AG04449 (cell line): Measurements from ENCODE around the gene TGFBR2.

ENCODE experiments used
- CTCF ChIA-PET: fragments of 350-600 bp; formaldehyde crosslinking; extraction: SDS; loops from one replicate; lab custom pipeline; 2021; ENCODE audit warnings: antibody characterized with exemption; lab: Yijun Ruan, JAX
- POLR2A ChIA-PET: fragments of 400-600, 350-600 bp; formaldehyde crosslinking; extraction: SDS; loops from one replicate; lab custom pipeline; 2020; ENCODE audit warnings: antibody characterized with exemption, inconsistent platforms; lab: Yijun Ruan, JAX
- DNase-seq: peaks from one replicate; pipeline ENCODE4 v3.0.0-alpha.2; 2010; ENCODE audit warnings: low read depth, low spot score
- H3K4me3 ChIP-seq: 2 replicates; pipeline ENCODE4 v1.5.1; 2011; ENCODE audit warnings: low read depth, mild to moderate bottlenecking, control low read depth, low read length
- CTCF ChIP-seq: IDR thresholded peaks from one replicate; pipeline ENCODE4 v1.5.1; 2011; ENCODE audit warnings: mild to moderate bottlenecking, moderate library complexity, low read length, control low read depth, inconsistent platforms; ENCODE audit not compliant: insufficient read depth; ENCODE audit errors: missing control alignments

Gene TGFBR2

GRCh38 chr3:30625541-30626438 lies 19.4 kb downstream of the TGFBR2 start:
- ChIA-PET POLR2A (no interaction called here), CTCF (no interaction called here)
- H3K4me3 ChIP-seq, result no peak overlapping the region
- no peak for TF ChIP-seq CTCF
- no peak for DNase-seq

GRCh38 chr3:30626443-30627180 lies 20.2 kb downstream of the TGFBR2 start:
- POLR2A ChIA-PET, result no interaction called here
- no peak for TF ChIP-seq CTCF
- DNase-seq, result no peak
- H3K4me3 ChIP-seq, result no peak overlapping the region
- CTCF ChIA-PET, result no interaction called here

GRCh38 chr3:30628205-30628900 lies 22.0 kb downstream of the TGFBR2 start:
- no peak for DNase-seq

GRCh38 chr3:30628901-30629590 lies 22.6 kb downstream of the TGFBR2 start:
- DNase-seq, result no peak
- POLR2A ChIA-PET, result no interaction called here
- no peak overlapping the region for H3K4me3 ChIP-seq
- CTCF ChIA-PET, result interaction anchor here (1.0 to 1.4 kb wide), 2 partner anchors 14 to 68 kb away, joined by 3 to 7 read pairs; no protein-coding TSS in a partner anchor
- TF ChIP-seq CTCF, result no peak

More at GRCh38 chr3:30628205-30628900, 22.0 kb downstream of the TGFBR2 start:
- ChIA-PET POLR2A (no interaction called here), CTCF (interaction anchor here (1.0 to 1.4 kb wide), 2 partner anchors 13 to 69 kb away, joined by 3 to 7 read pairs; no protein-coding TSS in a partner anchor)
- TF ChIP-seq CTCF, result no peak
- H3K4me3 ChIP-seq, result no peak overlapping the region

GRCh38 chr3:30629746-30630145 lies 23.3 kb downstream of the TGFBR2 start:
- ChIA-PET POLR2A (no interaction called here), CTCF (interaction anchor here (1.0 to 1.4 kb wide), 2 partner anchors 14 to 67 kb away, joined by 3 to 7 read pairs; no protein-coding TSS in a partner anchor)
- no peak overlapping the region for H3K4me3 ChIP-seq
- no peak for DNase-seq
- TF ChIP-seq CTCF, result no peak
